Left cardiac atrium (tissue), 4 donors: Measurements from ENCODE around the gene NCAM1. TPM values are rescaled to one million over a fixed set of nuclear protein-coding genes. Genes with fewer than 3 reads are reported as not detected.

ENCODE experiments used
- ATAC-seq, 2 donors: fragments of 200-7000 bp; cut with Tn5 transposase; one replicate each; pipeline ENCODE4 v1.9.1; 2020; ENCODE audit warnings: mild to moderate bottlenecking in 2 of 2, moderate library complexity in 2 of 2
- DNase-seq: peaks from one replicate; pipeline ENCODE4 v3.0.0-alpha.2; 2020
- intact Hi-C, 2 donors: fragments of 100-400 bp; cut with DNase I; formaldehyde crosslinking; loops; one replicate each; pipeline versions ENCODE4 v1.14.1 to v1.15.1; 2022 to 2023
- total RNA-seq, 2 donors: library from RNA; stranded (reverse); fragmentation: NEBNext Ultra II Directional; extraction: Animal tissue kit (Norgen Biotek cat#: 25700); gene quantifications; one replicate each; pipeline ENCODE4 v1.2.1, GENCODE V29; 2021
- donor health status: DM: no; HTN: yes; CAD: no.
- donor health status: DM: no; HTN: yes; CAD: no; lungs with severe emphysema.
- donor health status: DM: yes; HTN: yes; CAD: no.
- donor health status: Dilated cardiomyopathy.

The NCAM1 gene
- total RNA-seq, 2 donors from 2014 or later, result 147 to 150 TPM

DNA sequence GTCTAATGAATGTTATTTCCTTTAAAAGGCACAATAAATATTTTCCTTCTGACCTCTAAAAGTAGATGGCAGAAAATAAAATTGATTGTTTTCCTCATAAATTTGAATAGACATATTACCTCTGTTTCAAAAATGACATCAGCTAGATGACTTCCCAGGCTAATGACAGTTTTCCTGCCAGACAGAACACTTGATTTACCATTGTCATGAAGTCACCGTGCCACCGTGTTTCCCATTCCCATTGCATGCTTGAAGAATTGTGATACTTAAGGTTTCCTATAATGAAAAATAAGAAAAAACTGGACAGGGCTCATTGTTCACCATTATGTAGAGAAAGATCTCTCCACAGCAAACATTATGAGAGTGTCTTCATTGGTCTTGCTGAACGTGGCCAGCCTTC lies 151.1 kb downstream of the NCAM1 start:
- no peak for ATAC-seq
- DNase-seq, result no peak
- intact Hi-C loops, result loop anchor here (5.0 to 10.0 kb wide), 3 partner anchors 278 to 530 kb away; no protein-coding TSS in a partner anchor

GRCh38 chr11:113113801-113114704 lies 152.8 kb downstream of the NCAM1 start:
- intact Hi-C loops, result loop anchor here (2.0 to 10.0 kb wide), 4 partner anchors 151 to 532 kb away; no protein-coding TSS in a partner anchor
- DNase-seq (peak; percentile 62), ATAC-seq (peak; percentile 88 to 94)

- intact Hi-C loops, result loop anchor here (2.0 to 10.0 kb wide), 4 partner anchors 152 to 532 kb away; no protein-coding TSS in a partner anchor
- no peak for DNase-seq
- no peak for ATAC-seq
Measured at GRCh38 chr11:113114705-113115027, 153.4 kb downstream of the NCAM1 start.

DNA sequence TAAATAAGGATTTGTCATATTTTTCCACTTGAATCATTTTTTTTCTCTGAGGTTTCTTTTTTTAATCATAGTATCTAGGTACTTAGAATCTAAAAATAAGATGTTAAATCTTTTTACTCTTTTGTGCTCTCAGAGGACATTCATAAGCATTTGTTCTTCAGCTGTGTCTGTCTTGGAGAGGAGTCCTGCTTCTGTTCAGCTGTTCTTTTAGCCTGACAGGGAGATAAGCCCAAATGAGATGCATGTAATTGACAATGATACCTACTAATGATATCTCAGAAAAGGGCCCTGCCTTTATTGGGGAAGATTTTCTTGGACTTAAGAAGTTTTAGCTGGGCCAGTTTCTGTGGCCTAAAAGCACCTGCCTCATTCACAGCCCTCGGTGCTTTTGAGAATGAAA lies 156.9 kb downstream of the NCAM1 start:
- no peak for ATAC-seq
- intact Hi-C loops, result loop anchor here (10.0 kb wide), 2 partner anchors 283 to 533 kb away; no protein-coding TSS in a partner anchor
- no peak for DNase-seq

GRCh38 chr11:113119074-113119473 lies 157.9 kb downstream of the NCAM1 start:
- DNase-seq, result no peak
- intact Hi-C loops, result loop anchor here (10.0 kb wide), 2 partner anchors 284 to 534 kb away; no protein-coding TSS in a partner anchor
- peak; percentile 58 to 83 for ATAC-seq

- ATAC-seq (no peak), DNase-seq (no peak)
- intact Hi-C loops, result loop anchor here (10.0 kb wide), 2 partner anchors 285 to 535 kb away; no protein-coding TSS in a partner anchor
Measured at GRCh38 chr11:113119966-113120736, 158.9 kb downstream of the NCAM1 start.

- DNase-seq (no peak), ATAC-seq (no peak)
- intact Hi-C loops, result no loop called here
Measured at GRCh38 chr11:113121746-113122145, 160.5 kb downstream of the NCAM1 start.

DNA sequence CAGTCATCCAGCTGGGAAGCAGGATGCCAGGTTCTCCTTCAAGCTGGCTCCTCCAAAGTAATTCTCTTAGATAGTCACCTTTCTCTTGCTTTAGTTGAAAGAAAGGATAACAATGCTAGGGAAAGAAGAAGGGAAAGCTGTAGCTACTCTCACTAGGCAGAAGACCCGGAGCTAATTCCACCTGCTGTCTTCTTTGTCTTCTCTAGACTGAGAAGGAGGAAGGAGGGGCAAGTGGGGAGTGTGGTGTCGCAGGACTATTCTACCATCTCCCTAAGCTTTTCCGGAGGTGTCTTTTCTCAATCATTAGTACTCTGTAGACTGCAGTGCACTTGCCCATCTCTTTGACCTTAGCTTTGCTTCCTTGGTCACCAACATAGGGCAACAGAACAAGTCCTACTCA lies 162.8 kb downstream of the NCAM1 start:
- DNase-seq, result no peak
- no peak for ATAC-seq
- intact Hi-C loops, result no loop called here

DNA sequence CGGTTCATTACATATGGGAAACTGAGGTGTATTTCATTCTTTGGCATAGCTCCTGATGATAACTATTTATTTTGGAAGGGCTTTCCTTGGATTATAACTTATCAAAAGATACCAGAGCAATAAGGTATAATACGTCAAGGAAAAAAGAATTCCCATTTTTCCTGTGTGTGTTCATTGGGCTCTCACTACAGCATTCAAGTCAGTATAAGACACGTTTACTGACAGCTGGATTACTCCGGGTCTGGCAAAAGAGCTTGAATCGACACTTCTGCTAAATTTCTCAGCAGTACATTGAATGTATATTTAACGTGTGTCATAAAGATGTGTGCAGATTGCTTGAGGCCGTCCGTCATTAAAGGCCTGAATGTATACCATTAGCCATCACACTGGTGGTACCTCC lies 163.4 kb downstream of the NCAM1 start:
- intact Hi-C loops, result no loop called here
- DNase-seq (no peak), ATAC-seq (no peak)

DNA sequence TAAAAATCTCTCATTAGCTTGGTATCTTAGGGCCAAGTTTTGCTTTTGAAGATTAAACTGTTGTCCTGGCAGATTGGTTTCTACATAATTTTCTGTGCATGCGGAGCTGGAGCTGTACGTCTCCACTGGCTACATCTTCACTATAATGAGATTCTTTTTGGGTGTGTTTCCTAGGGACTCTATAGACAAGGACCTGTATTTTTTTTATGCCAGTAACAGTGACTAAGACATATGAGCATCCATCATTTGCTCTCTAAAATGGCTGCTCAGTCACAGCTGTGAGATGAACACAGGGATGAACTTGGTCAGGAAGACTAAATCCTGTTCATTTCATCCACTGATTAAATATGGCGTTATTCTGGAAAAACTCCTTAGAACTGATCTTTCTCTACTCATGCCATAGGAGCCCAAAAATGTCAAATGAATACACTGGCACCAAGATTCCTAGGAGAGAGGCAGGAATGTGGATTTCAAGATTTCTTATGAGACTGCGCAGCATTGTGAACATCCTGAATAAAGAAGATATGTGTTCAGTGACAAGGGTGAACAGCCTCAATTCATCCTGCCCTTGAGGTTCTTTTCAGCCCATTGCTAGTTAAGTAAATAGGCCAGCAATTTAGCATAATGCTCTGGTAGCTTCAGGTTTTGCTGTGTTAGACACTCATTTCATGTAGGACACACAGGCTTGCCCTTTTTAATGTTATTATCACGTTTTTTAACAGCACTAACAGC lies 168.2 kb downstream of the NCAM1 start:
- intact Hi-C loops, result no loop called here
- no peak for DNase-seq
- no peak for ATAC-seq

DNA sequence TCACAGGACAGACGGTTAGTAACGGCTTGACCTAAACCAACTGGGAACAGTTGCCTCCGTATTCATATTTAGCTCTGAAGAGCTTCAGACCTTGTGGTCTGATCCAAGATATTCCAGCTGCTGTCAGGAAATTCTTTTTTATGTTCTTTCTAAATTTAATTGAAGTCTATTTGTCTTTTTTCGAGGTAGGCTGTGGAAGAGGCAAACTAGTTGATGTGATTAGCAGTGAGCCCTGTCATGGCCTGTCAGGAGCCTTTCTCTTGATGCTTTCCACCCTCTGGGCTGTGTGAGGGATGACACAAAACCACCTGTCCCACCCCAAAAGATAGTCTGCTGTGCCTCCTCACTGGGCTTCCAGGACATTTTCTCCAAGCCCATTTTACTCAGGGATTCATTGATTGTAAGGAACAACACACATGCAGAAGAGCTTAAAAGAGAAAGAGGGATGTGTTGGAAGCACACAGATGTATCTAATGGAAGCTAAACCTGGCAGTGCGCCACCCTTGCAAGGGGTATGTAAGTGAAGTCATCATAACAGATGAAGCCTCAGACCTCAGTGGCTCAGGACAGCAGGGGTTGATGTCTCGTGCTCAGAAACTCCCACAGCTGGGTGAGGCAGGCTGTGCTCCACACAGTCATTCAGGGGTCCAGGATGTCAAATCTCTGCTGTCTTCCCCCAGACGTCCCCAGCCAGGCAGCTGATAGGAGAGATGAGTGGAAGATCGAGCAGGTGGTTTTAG lies 170.0 kb downstream of the NCAM1 start:
- no peak for ATAC-seq
- DNase-seq, result no peak
- intact Hi-C loops, result no loop called here

- intact Hi-C loops, result no loop called here
- ATAC-seq, result no peak
- DNase-seq, result no peak
Measured at GRCh38 chr11:113133071-113133470, 171.9 kb downstream of the NCAM1 start.

- DNase-seq (no peak), ATAC-seq (no peak)
- intact Hi-C loops, result no loop called here
Measured at GRCh38 chr11:113134626-113135025, 173.4 kb downstream of the NCAM1 start.

DNA sequence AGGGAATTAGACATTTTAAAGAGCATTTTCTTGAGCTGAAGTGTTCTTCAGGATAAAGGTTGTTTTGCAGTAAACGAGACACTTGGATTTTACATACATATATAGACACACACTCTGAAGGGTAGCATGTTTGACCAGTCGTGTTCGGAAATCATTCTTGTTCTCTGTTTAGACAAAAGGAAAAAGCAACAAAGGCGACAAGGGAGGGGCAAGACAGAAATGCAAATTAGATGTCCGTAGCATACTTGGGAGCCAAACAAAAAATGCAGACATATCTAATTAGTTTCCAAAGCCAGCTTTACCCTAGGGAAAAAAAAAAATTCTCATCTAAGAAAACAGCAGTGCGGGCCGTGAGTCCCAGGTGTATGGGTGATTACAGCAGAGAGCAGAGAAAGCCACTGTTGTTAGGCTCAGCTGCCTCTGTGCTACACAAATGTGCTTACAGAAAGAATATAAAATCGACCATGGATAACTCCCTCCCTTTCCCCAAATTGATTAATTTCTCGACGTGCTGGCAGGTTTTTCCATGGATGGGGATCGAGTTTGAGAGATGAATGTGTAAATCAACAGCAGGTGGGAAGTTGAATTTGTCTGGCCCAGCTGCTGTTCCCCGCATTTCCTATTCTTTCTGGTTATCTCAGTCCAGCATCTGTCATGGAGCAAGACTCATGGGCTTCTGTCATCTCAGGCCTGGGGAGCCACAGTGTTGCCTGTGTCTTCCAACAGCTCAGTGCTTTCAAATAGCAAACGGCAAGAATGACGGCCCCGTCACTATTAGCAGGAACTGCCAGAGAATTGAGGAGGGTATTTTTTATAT lies 176.7 kb downstream of the NCAM1 start:
- intact Hi-C loops, result no loop called here
- ATAC-seq, result no peak
- DNase-seq, result no peak

- no peak for ATAC-seq
- no peak for DNase-seq
- intact Hi-C loops, result no loop called here
Measured at GRCh38 chr11:113138731-113139130, 177.5 kb downstream of the NCAM1 start.

DNA sequence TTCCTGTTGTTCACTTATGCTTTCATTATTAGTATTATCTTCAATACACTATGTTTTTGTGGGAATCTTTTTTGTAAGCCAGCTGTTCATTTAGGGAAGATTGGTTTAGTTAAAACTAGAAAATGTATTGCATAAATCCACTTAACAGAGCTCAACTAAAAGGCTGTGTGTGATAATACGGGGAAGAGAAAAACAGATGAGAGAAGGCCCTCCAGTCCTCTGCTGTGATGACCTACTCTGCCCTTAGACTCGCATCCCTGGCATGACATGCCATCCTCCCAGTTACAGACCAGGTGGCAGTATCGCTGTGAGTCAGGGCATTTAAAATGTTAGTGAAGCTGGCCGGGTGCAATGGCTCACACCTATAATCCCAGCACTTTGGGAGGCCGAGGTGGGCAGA lies 179.8 kb downstream of the NCAM1 start:
- ATAC-seq (no peak), DNase-seq (no peak)
- intact Hi-C loops, result no loop called here

- ATAC-seq, result no peak
- intact Hi-C loops, result no loop called here
- DNase-seq, result no peak
Measured at GRCh38 chr11:113142508-113142907, 181.3 kb downstream of the NCAM1 start.

- intact Hi-C loops, result no loop called here
- no peak for DNase-seq
- peak; percentile 74 to 75 for ATAC-seq
Measured at GRCh38 chr11:113147249-113147648, 186.0 kb downstream of the NCAM1 start.
